Measurements from ENCODE around the gene KCNN4.

Gene KCNN4

DNA sequence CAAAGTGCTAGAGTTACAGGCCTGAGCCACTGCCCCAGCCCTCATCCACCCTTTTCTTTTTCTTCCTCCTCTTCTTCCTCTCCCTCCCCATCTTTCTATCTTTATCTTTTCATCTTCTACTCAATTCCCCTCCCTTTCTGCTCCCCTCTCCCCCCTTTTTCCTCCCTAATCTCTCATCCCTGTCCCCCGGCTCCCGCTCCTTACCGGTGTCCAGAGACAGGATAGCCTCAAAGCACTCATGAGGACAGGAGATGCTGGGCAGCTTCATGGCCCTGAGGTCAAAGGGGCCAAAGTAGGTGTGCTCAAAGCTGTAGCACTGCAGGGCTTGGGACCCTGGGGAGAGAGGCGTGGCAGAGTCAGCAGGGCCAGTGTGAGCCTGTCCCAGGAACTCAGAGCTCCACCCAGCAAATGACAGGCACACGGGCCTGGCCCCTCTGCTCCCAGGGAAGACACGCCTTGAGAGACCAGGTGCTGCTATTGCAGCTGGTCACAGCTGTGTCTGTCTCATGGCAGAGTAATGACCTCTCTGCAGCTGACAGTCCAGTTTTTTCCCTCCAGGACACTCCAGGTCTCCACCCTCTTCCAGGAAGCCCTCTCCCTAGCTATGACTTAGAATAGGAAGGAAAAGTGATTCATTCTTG lies 18.8 kb upstream of the KCNN4 start:
- no peak for DNase-seq

DNA sequence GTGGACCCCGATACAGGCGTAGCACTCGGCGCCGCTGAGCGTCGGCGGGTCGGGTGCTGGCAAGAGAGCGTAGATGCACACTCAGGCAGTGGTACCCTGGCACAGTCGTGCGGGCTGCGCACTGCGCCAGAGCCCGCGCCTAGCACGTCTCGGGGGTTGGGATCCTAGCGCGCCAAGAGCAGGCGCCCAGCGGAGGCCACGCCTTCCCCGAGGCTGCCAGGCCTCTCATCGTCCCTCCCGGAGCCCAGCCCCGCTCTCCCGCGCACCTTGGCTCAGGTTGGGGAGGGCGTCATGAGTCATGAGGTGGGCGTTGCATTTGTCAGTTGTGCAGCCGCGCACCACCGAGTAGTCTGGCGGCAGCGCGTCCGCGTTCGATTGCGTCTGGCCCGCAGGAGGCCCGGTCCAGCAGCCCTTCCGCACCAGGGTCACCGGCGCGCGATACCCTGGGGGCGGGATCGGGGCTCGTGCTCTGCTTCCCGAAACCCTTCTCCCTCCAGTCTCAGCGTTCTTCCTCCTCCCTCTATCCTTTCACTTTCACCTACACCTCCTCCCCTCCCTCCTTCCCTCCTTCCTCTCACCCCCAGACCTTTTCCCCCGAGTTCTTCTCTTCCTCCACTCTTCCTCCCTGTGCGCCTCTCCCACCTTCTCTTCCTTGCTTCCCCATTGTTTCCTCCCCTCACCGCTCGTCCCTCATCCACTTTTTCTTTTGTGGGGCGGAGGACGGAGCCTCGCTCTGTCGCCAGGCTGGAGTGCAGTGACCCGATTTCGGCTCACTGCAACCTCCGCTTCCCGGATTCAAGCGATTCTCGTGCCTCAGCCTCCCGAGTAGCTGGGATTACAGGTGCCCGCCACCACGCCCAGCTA lies 18.0 kb upstream of the KCNN4 start:
- DNase-seq = peak in 23 of 56 donors; percentile 7 to 61 (median 39)

DNA sequence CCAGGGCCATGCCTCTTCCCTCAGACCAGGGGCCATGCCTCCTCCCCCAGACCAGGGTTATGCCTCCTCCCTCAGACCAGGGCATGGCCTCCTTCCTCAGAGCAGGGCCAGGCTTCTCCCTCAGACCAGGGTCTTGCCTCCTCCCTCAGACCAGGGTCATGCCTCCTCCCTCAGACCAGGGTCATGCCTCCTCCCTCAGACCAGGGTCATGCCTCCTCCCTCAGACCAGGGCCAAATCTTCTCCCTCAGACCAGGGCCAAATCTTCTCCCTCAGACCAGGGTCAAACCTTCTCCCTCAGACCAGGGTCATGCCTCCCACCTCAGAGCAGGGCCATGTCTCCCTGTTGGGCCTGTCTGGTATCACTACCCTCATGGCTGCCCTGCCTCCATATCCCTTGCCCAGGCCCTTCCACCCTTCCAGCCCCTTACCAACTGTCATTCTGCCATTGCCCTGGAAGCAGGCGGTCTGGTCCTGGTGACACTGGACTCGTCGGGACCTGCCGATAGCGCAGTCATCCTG lies 17.3 kb upstream of the KCNN4 start:
- DNase-seq = no peak

DNA sequence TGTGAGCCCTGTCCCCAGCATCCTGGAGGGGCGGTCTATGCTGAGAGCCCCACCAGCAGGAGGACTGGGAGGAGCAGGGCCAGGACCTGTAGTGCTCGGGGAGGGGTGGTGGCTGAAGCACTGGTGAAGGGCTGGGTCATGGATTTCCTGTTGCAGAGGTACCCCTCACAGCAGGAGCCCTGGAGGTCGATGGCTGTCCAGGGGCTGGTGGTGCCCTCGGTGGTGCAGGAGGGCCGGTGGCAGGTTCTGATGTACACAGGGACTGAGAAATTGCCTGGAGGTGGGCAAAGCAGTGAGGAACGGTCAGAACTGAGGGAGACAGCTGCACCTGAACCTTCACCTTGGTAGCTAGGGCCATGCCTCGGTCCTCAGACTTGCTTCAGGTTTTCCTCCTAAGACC lies 16.8 kb upstream of the KCNN4 start:
- no peak for DNase-seq

- peak in 5 of 56 donors; percentile 10 to 62 (median 35) for DNase-seq
These were observed 16.3 kb upstream of the KCNN4 start for GRCh38 chr19:43797118-43797517.

- DNase-seq = no peak
These were observed 9.8 kb upstream of the KCNN4 start for GRCh38 chr19:43790587-43790986.

- no peak for DNase-seq
These were observed 8.3 kb upstream of the KCNN4 start for GRCh38 chr19:43789029-43789428.

DNA sequence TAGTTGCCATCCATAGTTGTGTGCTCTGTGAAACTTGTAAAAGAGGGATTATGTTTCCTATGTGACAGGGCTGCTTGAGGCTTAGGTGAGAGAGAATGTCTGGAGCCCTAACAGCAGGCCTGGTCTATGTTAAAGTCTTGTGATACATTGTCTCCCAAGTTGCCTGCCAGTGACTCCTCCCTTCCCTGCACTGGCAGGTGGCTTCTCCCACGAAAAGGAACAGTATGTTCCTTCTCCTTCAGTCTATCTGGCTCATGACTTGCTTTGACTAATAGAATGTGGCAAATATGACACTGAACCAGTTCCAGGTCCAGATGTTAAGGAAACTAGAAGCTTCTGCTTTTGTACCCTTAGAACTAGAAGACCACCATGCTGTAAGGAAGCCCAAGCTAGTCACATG lies 5.9 kb upstream of the KCNN4 start:
- no peak for DNase-seq

- peak in 19 of 56 donors; percentile 4 to 44 (median 22) for DNase-seq
These were observed 4.4 kb upstream of the KCNN4 start for GRCh38 chr19:43784981-43785808.

- no peak for DNase-seq
These were observed 3.6 kb upstream of the KCNN4 start for GRCh38 chr19:43784241-43784980.

GRCh38 chr19:43783636-43784035 lies 2.9 kb upstream of the KCNN4 start:
- no peak for DNase-seq

DNA sequence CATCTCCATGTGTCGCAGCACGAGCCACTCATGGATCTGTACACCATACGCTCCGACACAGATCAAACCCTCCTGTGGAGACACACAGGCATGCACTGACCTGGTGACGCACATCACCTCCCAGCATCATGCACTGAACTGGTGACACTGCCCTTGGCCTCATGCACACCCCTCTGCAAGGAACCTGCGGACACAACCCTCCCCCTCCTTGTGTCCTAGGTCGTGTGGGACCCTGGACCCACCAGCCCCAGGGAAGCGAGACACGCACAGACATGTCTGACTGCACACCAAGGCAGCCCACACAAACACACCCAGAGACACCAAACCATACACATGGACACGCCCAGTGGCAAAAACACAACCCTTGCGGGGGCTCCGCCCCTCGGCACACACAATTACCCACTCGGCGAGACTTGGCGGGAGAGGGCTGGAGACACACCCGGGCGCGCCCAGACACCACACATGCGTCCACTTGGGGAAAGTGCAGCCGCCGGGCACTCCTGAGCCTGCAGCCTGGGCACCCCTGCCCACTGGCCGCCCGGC lies 2.0 kb upstream of the KCNN4 start:
- no peak for DNase-seq

DNA sequence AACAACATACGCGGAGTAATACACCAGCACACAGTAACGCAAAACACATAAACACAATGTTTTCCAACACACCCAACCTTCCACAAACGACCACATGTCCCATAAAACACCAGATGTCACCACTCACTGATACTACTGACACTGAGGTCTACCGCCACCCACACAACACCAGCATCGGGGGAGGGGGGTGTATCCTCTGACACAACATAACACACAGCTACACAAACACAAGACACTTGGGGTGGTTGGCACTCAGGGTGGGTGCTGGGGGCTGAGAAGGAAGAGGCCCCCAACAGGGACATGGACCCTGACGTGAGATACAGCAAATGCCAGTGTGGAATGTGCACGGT lies 1.5 kb upstream of the KCNN4 start:
- DNase-seq = no peak

DNA sequence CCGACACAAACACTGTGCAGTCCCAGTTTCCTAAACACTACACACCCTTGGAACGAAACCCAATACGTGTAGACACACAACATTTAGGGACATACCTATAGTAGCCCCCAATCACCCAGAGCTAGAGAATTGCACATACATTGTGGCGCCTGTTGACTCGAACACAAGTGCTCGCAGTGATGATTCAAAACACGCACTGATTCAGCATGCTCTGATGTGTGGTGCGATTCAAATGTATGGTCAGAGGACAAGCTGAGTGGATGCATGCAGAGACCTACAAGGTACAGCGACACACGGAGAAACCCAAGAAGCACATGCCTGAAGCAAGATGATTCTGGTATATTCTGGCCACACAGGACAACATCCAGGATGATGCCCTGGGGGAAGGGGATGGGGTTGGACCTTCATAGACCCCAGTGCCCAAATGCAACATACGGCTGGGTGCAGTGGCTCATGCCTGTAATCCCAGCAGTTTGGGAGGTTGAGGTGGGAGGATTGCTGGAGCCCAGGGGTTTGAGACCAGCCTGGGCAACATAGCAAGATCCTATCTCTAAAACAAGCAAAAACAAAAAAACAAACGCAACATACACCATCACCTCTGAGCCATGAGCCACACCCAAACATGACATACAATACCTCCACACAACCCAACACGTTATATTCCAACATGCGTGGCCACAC lies 997 bp upstream of the KCNN4 start:
- no peak for DNase-seq

- DNase-seq = no peak
These were observed 953 bp downstream of the KCNN4 start for GRCh38 chr19:43779820-43780219.

GRCh38 chr19:43779147-43779819 lies 1.5 kb downstream of the KCNN4 start:
- DNase-seq = peak in 1 of 56 donors; percentile 30

DNA sequence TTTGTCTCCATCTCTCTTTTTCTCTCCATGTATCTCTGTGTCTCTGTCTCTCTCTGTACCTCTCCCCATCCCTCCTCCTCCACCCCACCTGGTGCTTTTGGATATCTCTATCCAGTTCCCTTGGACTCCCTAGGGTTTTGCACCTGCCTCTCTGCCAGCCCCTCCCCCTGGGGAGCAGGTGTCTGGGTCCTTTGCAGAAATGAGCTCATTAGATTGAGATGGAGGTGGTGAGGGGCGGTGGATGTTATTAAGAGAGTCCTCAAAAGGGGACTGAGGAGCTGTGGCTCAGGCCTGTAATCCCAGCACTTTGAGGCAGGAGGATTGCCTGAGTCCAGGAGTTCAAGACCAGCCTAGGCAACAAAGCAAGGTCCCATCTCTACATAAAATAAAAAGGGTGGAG lies 2.1 kb downstream of the KCNN4 start:
- no peak for DNase-seq

DNA sequence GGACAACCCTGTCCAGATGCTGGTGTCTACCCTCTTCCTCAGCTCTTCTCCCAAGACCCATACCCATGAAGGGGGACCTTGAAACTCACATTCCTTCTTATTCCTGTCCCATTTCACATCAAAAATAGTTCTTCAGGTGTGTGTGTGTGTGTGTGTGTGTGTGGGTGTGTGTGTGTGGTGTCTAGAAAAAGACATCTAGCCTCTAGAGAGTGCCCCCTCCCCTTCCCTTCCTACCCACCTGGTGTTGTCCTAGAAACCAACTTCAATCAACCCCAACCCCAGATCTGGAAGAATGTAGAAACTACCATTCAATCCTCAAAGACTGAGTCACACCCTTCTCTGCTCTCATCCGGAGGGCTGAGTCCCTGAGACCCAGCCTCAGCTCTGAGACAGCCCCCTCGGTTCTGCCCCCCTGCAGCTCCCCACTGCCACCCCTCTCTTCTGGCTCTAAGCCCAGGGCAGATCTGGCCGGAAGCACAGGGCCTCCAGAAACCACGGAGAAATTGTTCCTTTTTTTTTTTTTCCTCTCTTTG lies 3.5 kb downstream of the KCNN4 start:
- peak in 2 of 56 donors; percentile 6 to 8 for DNase-seq

- no peak for DNase-seq
These were observed 4.5 kb downstream of the KCNN4 start for GRCh38 chr19:43776286-43776685.
